Activated naive CD4-positive, alpha-beta T cell treated with anti-CD3 and anti-CD28 coated beads, Interleukin-2, amount 50 U/mL, for 24 hours (primary cell): ENCODE results near the gene APBB2.

Experiments used
- H3K27ac Mint-ChIP-seq: one replicate; pipeline ENCODE4 v1.8.0; 2021; ENCODE audit warnings: mild to moderate bottlenecking, mixed read lengths
- H3K27me3 Mint-ChIP-seq: one replicate; pipeline ENCODE4 v1.8.0; 2021; ENCODE audit warnings: mixed read lengths
- H3K36me3 Mint-ChIP-seq: one replicate; pipeline ENCODE4 v1.8.0; 2021; ENCODE audit warnings: mixed read lengths
- H3K4me1 Mint-ChIP-seq: one replicate; pipeline ENCODE4 v1.8.0; 2021; ENCODE audit warnings: mixed read lengths
- H3K4me3 Mint-ChIP-seq: one replicate; pipeline ENCODE4 v1.8.0; 2021; ENCODE audit warnings: mild to moderate bottlenecking, mixed read lengths
- H3K9me3 Mint-ChIP-seq: one replicate; pipeline ENCODE4 v1.8.0; 2021; ENCODE audit warnings: mixed read lengths

The APBB2 gene

DNA sequence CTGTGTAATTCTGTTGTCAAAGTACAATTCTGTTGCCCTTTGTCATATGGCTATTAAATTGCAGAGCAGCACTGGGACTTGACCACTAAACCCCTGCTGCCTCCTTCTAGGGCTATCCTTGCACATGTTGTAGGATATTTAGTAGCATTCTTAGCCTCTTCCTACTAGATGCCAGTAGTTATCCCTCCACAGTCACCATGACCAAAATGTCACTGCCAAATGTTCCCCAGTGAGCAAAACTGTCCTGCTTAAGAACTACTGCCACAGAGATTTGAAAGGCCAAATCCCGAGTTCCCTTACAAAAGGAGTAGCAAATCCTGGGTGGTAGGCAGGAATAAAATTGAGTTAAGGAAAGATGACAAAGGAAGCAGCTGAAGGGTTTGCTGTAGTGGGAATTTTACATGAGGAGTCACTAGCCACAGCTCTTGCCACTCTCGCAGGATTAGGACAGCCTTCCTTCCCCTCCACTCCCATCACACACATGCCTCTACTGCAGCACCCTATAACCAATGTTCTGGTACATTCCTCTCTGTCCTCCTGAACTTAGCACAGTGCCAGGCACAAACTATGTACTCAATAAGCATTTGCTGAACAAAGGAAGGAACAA lies 8.4 kb downstream of the APBB2 start:
- H3K9me3 Mint-ChIP-seq = no peaks in the 10 kb centered on the region
- H3K36me3 Mint-ChIP-seq = no peaks in the 10 kb centered on the region
- H3K27me3 Mint-ChIP-seq = peaks cover 28% of the 10 kb centered on the region
- H3K4me3 Mint-ChIP-seq = no peak overlapping the region
- no peaks in the 10 kb centered on the region for H3K4me1 Mint-ChIP-seq
- no peak overlapping the region for H3K27ac Mint-ChIP-seq

DNA sequence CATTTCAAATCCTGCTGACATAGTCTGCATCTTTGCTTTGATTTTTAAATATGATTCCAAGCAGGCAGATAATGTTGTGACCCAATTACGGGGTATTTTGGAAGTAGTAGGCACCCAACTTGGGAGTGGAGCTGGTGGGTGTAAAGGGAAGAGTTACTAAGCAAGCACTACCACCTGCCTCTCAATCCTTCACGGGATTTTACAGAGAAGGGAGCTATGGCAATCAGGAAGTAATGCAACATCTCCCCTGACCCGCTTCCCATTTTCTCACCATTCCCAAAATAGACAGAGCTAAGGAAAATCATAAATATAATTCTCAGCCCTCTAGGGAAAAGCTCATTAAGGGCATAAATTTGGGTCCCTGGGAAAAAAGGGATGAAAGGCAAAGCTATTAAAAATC lies 9.2 kb downstream of the APBB2 start:
- Mint-ChIP-seq H3K36me3 (no peaks in the 10 kb centered on the region), H3K27me3 (peaks cover 25% of the 10 kb centered on the region), H3K4me3 (no peak overlapping the region), H3K9me3 (no peaks in the 10 kb centered on the region), H3K4me1 (no peaks in the 10 kb centered on the region), H3K27ac (no peak overlapping the region)

DNA sequence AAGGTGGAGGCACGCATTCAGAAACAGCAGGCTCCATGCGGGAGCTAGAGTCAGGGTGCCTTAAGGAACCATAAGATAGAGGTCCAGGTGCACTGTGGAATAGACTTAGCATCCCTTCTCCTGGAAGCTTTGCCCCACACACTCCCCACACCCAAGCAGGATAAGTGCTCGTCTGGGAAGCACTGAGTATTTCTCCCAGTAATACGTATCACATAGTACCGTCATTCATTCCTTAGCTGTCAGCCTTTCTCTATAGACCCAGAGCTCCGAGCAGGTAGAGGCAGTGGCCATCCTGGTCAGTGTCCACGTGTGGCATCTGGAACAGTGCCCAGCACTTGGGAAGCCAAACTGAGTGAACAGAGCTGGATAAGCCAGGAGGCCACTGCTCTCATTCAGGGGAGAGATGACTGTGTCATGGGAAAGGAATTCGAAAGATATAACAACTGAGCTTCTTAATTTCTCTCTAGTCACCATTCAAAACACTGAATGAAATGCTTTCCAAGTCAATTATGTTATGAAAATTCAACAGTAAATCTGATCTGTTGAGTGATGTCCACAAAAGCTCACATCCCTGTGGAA lies 9.9 kb downstream of the APBB2 start:
- Mint-ChIP-seq H3K36me3 (no peaks in the 10 kb centered on the region), H3K9me3 (no peaks in the 10 kb centered on the region), H3K27me3 (peaks cover 24% of the 10 kb centered on the region), H3K4me1 (no peaks in the 10 kb centered on the region), H3K27ac (peak overlapping the region; percentile 56), H3K4me3 (no peak overlapping the region)

DNA sequence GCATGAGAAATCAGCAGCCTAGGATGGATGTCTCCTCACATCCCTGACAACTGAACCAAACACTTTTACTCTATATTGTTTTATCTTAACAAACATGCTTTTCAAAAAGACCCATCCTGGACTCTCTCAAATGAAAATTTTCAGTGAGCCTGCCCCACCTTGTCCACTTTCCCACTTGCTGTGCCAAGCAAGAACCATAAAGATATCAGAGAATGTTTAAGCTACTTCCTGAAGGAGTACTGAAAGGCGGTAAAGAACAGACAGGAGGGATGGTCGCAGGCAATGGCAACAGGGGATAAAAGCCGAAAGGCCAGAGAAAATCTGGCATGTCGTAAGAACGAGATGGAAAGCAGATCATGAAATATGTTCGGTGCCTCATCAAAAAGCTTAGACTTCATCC lies 10.5 kb downstream of the APBB2 start:
- H3K27ac Mint-ChIP-seq = no peak overlapping the region
- no peaks in the 10 kb centered on the region for H3K9me3 Mint-ChIP-seq
- no peaks in the 10 kb centered on the region for H3K36me3 Mint-ChIP-seq
- H3K4me1 Mint-ChIP-seq = no peaks in the 10 kb centered on the region
- H3K27me3 Mint-ChIP-seq = peaks cover 20% of the 10 kb centered on the region
- no peak overlapping the region for H3K4me3 Mint-ChIP-seq

DNA sequence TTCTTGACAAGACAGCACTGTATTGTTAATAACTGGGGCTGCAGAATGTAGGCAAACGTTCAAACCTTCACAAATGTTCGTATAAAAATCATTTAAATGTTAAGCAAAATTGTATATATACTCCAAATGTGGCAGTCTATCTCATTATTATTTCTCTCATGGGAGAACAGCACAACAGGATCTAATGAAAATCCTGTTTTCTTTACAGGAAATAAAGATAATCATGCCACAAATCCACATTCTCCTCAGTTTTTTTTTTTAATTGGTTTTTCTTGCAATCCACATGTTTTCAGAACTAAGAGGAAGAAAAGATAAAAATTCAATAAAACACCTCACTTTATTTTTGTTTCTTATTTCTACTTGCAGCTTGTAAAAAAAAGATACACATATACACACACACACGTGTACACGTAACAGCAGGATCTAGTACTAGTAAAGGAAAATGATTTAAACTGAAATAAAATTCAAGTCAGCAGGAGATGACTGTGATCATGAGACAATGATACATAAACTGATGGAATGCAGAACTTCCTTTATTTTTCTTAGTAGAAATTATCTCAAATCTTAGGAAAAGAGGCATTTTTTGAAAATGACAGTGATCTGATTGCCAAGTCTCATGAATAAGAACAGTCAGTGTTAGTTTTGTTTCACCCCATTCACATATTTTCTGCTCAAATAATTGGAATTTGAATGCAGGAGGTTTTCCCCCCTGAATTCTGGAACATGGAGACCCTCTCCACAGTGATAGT lies 11.3 kb downstream of the APBB2 start:
- Mint-ChIP-seq H3K4me3 (no peak overlapping the region), H3K27ac (no peak overlapping the region), H3K27me3 (peaks cover 19% of the 10 kb centered on the region), H3K36me3 (no peaks in the 10 kb centered on the region), H3K4me1 (no peaks in the 10 kb centered on the region), H3K9me3 (no peaks in the 10 kb centered on the region)

DNA sequence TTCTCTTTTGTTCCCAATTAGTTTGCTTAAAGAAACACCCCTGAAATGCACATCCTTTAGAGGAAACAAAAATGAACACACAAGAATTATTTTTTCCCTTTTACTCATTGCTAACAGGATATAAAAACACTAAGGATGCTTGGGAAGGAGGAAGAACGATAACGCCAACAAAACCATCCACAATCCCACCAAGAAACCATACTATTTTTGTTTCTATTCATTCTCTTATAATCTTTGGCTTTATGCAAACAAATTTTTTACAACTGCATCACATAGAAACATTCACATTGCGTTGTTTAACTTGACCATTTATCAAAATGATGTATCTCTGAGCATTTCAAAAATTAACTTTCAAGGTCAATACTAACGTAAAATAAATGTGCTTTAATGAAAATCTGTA lies 12.0 kb downstream of the APBB2 start:
- Mint-ChIP-seq H3K27ac (no peak overlapping the region), H3K36me3 (no peaks in the 10 kb centered on the region), H3K4me3 (no peak overlapping the region), H3K27me3 (peaks cover 23% of the 10 kb centered on the region), H3K4me1 (no peaks in the 10 kb centered on the region), H3K9me3 (no peaks in the 10 kb centered on the region)

DNA sequence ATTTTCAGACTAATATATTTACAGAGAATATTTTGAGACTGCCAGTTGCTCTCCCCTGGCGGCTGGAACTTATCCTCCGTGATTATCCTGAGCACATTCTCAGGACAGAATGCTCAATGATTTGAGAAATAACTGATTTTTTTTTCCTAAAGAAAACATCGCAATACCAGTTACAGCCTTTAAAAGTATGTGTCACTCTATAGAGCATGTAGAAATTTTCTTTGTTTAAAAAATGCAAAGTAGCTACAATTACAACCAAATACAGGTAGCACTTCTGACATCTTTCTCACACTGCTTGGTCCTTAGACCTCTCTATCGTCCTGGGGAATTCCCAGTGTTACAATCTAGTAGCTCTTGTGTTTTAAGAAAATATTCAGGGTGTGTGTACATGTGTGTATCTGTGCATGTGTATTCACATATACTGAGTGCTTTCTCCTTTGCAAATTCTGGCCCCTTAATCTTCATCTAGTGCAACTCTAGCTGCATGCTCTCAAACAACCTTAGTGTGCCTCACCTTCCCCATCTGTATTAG lies 13.8 kb downstream of the APBB2 start:
- peaks cover 23% of the 10 kb centered on the region for H3K27me3 Mint-ChIP-seq
- H3K4me1 Mint-ChIP-seq = no peaks in the 10 kb centered on the region
- no peak overlapping the region for H3K27ac Mint-ChIP-seq
- no peaks in the 10 kb centered on the region for H3K9me3 Mint-ChIP-seq
- no peaks in the 10 kb centered on the region for H3K36me3 Mint-ChIP-seq
- H3K4me3 Mint-ChIP-seq = no peak overlapping the region

DNA sequence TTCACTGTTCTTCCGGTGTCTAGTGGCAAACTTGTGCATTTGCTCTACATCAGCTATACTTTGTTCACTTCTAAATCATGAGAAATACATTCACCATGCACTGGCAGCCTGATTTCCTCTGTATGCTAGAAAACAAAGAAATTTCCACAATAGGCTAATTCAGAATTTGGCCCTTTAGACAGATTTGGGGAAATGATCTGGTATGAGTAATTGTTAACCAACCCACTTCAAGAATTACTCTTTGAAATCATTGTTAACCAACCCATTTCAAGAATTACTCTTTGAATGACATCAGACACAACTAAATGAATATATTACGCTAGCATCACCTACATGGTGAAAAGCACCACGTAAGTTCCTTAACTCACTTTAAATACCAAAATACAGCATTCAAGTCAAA lies 14.6 kb downstream of the APBB2 start:
- Mint-ChIP-seq H3K9me3 (no peaks in the 10 kb centered on the region), H3K36me3 (no peaks in the 10 kb centered on the region), H3K27me3 (peaks cover 27% of the 10 kb centered on the region), H3K4me1 (no peaks in the 10 kb centered on the region), H3K4me3 (no peak overlapping the region), H3K27ac (no peak overlapping the region)

DNA sequence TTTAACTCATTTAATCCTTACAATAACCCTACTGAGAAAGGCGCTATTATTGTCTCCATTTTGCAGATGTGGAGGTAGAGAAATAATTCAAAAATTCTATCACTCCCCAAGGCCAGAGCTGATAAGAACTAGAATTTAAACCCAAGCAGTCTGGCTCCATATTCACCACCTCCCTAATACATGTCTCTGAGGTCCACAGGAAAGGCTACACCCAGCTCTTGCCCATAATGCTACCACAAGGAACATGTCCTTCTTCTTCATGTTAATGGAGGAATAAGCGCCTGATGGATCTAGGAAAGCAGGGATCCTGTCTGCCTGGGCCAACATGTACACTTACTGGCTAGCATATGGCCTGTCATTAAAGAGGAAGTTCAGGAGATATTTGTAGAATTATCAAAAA lies 16.3 kb downstream of the APBB2 start:
- Mint-ChIP-seq H3K9me3 (no peaks in the 10 kb centered on the region), H3K27ac (no peak overlapping the region), H3K27me3 (peaks cover 25% of the 10 kb centered on the region), H3K4me3 (no peak overlapping the region), H3K36me3 (no peaks in the 10 kb centered on the region), H3K4me1 (no peaks in the 10 kb centered on the region)

DNA sequence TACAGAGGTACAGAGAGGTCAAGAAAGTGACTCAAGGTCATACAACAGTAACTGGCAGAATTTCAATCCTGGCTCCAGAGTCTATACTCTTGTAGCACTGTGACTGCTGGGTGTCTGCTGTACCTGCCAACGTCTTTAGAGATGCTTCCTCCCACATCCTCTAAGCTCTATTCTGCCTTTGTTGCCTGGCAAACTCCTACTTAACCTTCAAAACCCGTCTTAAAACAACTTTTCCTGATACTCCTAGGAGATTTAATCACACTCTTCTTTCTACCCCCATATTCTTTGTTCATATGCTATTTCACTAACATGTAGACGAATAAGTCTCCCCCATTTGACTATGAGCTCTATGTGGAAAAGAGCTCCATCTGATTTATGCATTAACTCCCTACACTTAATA lies 16.8 kb downstream of the APBB2 start:
- Mint-ChIP-seq H3K4me3 (no peak overlapping the region), H3K9me3 (no peaks in the 10 kb centered on the region), H3K27me3 (peaks cover 23% of the 10 kb centered on the region), H3K27ac (no peak overlapping the region), H3K4me1 (no peaks in the 10 kb centered on the region), H3K36me3 (no peaks in the 10 kb centered on the region)

DNA sequence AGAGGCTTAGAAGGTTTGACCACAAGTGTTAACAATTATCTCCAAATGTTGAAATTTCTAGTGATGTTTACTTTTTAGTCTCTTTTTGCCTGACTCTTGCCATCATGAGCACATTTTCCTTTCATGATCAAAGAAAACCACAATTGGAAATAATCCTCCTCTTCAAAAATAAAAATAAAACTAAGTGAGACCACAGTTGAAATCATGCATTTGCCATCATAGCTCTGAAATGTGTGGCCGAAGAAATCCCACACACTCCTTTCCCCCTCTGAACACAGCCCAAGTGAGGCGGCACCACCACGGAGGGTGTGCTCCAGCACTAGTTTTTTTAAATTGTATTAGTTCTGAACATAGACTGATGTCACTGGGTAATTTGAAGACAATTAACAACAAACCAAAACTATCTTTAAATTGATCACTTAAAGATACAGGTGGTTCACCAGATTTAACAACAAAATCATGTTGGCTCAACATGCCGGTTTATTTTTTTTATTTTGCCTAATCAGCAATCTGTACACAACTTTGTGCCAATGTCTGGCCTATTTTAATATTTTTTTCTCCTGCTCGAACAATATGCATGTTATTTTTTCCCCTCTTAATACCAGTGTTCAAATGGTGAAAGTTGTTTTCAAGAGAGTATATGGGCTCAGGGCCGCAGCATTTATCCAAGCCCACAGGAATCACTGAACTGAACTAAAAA lies 17.6 kb downstream of the APBB2 start:
- H3K9me3 Mint-ChIP-seq = no peaks in the 10 kb centered on the region
- no peak overlapping the region for H3K4me3 Mint-ChIP-seq
- H3K36me3 Mint-ChIP-seq = no peaks in the 10 kb centered on the region
- peaks cover 18% of the 10 kb centered on the region for H3K27me3 Mint-ChIP-seq
- H3K27ac Mint-ChIP-seq = no peak overlapping the region
- H3K4me1 Mint-ChIP-seq = no peaks in the 10 kb centered on the region

DNA sequence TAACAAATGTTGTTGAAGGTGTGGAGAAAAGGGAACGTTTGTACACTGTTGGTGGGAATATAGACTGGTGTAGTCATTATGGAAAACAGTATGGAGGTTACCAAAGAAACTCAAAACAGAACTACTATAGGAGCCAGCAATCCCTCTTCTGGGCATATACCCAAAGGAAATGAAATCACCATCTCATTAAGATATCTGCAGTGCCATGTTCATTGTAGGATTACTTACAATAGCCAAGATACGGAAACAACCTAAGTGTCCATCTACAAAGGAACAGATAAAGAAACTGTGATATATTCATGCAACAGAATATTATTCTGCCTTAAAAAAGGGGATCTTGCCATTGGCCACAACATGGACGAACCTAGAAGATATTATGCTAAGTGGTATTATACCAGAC lies 22.2 kb downstream of the APBB2 start:
- no peaks in the 10 kb centered on the region for H3K36me3 Mint-ChIP-seq
- no peak overlapping the region for H3K27ac Mint-ChIP-seq
- peaks cover 8% of the 10 kb centered on the region for H3K27me3 Mint-ChIP-seq
- H3K4me1 Mint-ChIP-seq = no peaks in the 10 kb centered on the region
- no peaks in the 10 kb centered on the region for H3K9me3 Mint-ChIP-seq
- H3K4me3 Mint-ChIP-seq = no peak overlapping the region

DNA sequence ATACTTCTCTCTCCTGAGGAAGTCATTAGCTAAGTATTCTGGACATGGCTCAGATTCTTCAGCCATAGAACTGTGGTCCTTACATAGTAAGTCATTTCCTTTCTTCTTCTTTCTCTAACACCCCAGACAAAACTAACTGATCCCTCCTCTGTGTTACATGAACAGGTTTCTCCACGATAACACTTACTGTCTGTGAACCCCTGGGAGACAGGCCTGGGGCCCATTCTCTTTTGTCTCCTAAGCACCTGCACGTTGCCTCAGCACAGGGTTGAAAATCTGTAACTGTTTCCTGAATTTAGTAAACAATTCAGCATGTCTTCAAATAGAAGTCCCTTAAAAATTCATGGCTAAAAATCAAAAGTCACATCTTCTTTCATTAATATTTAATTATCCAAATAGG lies 24.7 kb downstream of the APBB2 start:
- no peaks in the 10 kb centered on the region for H3K36me3 Mint-ChIP-seq
- no peaks in the 10 kb centered on the region for H3K9me3 Mint-ChIP-seq
- no peak overlapping the region for H3K4me3 Mint-ChIP-seq
- H3K27ac Mint-ChIP-seq = no peak overlapping the region
- peaks cover 2% of the 10 kb centered on the region for H3K27me3 Mint-ChIP-seq
- H3K4me1 Mint-ChIP-seq = no peaks in the 10 kb centered on the region

DNA sequence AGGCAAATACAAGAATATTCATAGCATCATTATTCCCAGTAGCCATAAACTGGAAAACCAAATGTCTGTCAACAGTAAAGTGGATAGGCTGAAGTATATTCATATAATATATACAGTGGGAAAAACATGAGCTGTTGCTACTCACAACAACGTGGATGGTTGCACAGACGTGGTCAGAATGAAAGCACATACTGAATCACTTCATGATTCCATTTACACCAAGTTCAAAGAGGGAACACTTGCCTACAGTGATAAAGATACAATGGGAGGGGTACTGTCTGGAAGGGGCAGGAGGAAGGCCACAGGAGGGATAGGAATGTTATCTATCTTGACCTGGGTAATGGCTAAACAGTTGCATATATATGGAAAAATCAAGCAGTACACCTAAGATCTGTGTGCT lies 25.3 kb downstream of the APBB2 start:
- H3K4me1 Mint-ChIP-seq = no peaks in the 10 kb centered on the region
- H3K9me3 Mint-ChIP-seq = no peaks in the 10 kb centered on the region
- H3K27me3 Mint-ChIP-seq = peaks cover 3% of the 10 kb centered on the region
- H3K4me3 Mint-ChIP-seq = no peak overlapping the region
- H3K27ac Mint-ChIP-seq = no peak overlapping the region
- H3K36me3 Mint-ChIP-seq = no peaks in the 10 kb centered on the region

DNA sequence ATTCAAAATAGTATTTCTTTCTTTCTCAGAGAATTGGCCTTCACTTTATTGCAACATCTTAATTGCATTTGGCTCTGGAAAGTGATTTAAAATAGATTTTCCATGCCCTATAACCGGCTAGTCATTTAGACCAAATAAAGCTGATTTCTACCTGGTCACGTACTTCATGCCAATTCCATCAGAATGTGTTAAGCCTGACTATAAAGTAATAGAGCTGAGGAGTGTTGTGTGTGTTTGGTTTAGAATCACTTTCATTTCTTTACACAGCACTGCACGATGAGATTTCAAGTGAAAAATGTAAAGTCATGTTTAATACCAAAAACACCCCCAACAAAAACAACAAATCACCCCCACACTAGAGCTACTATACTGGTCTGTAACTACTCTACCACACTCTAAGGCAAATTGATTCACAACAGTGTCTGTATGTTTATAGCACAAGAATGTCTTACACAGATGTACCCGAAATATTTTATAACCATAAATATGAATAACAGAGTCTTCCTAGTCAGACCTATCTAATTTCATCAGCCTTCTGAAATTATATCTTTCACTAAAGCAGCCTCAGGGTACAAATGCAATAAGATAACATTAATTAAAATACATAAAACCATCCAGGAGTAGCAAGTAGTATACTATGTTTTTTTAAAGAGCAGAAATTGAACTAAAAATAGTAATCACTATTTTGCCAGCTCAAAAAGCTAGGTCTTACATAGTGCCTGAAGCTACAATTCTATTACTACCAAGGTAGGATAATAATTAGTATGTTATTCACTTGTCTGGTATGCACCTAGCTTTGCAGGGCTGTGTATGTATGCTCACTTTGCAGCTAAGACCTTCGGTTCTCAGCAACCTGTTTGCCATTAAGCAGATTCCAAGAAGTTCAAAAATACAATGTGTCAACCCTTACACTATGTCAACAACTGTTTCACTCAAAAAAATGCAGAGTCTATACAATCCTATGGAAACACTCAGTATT lies 28.4 kb downstream of the APBB2 start:
- Mint-ChIP-seq H3K27ac (no peak overlapping the region), H3K27me3 (peaks cover 5% of the 10 kb centered on the region), H3K4me1 (no peaks in the 10 kb centered on the region), H3K4me3 (no peak overlapping the region), H3K9me3 (no peaks in the 10 kb centered on the region), H3K36me3 (no peaks in the 10 kb centered on the region)
